T-helper 1 cell treated with Interleukin-12 subunit alpha and Interleukin-12 subunit beta and Interleukin-4 antibody, amounts not matched to agents 30 μg/mL and 1 μg/mL, for 36 hours (primary cell): ENCODE results near the gene PARD3.
"Not testable (repeated sequence)": the region's sequence is repeated elsewhere in the genome, so short reads cannot be mapped to it uniquely, and the experiment has no call there.

Experiments used
- H3K27ac Mint-ChIP-seq: one replicate; pipeline ENCODE4 v1.8.0; 2021; ENCODE audit warnings: mild to moderate bottlenecking, mixed read lengths
- H3K27me3 Mint-ChIP-seq: one replicate; pipeline ENCODE4 v1.8.0; 2021; ENCODE audit warnings: low read depth, mixed read lengths
- H3K36me3 Mint-ChIP-seq: one replicate; pipeline ENCODE4 v1.8.0; 2021; ENCODE audit warnings: low read depth, mixed read lengths
- H3K4me1 Mint-ChIP-seq: one replicate; pipeline ENCODE4 v1.8.0; 2021; ENCODE audit warnings: low read depth, mixed read lengths
- H3K4me3 Mint-ChIP-seq: one replicate; pipeline ENCODE4 v1.8.0; 2021; ENCODE audit warnings: mild to moderate bottlenecking, moderate library complexity, mixed read lengths
- H3K9me3 Mint-ChIP-seq: one replicate; pipeline ENCODE4 v1.8.0; 2021; ENCODE audit warnings: mixed read lengths

Gene PARD3

GRCh38 chr10:34759161-34759836 is 55.8 kb downstream of the PARD3 start:
- Mint-ChIP-seq H3K27ac (no peak overlapping the region), H3K4me1 (no peaks in the 10 kb centered on the region), H3K36me3 (no peaks in the 10 kb centered on the region), H3K9me3 (no peaks in the 10 kb centered on the region), H3K27me3 (no peaks in the 10 kb centered on the region), H3K4me3 (no peak overlapping the region)

- no peak overlapping the region for H3K27ac Mint-ChIP-seq
- H3K4me1 Mint-ChIP-seq = no peaks in the 10 kb centered on the region
- no peaks in the 10 kb centered on the region for H3K27me3 Mint-ChIP-seq
- H3K36me3 Mint-ChIP-seq = no peaks in the 10 kb centered on the region
- no peak overlapping the region for H3K4me3 Mint-ChIP-seq
- H3K9me3 Mint-ChIP-seq = no peaks in the 10 kb centered on the region
These were observed 56.6 kb downstream of the PARD3 start for GRCh38 chr10:34758447-34758996.

GRCh38 chr10:34757933-34758332 is 57.2 kb downstream of the PARD3 start:
- Mint-ChIP-seq H3K4me3 (no peak overlapping the region), H3K27ac (no peak overlapping the region), H3K27me3 (no peaks in the 10 kb centered on the region)

GRCh38 chr10:34757181-34757580 is 57.9 kb downstream of the PARD3 start:
- H3K4me1 Mint-ChIP-seq, H3K27me3 Mint-ChIP-seq, H3K36me3 Mint-ChIP-seq, H3K27ac Mint-ChIP-seq, H3K9me3 Mint-ChIP-seq, H3K4me3 Mint-ChIP-seq: not testable (repeated sequence)

More at GRCh38 chr10:34757933-34758332, 57.2 kb downstream of the PARD3 start:
- H3K9me3 Mint-ChIP-seq = no peaks in the 10 kb centered on the region
- no peaks in the 10 kb centered on the region for H3K36me3 Mint-ChIP-seq
- H3K4me1 Mint-ChIP-seq = no peaks in the 10 kb centered on the region

- Mint-ChIP-seq H3K4me3 (no peak overlapping the region), H3K27ac (no peak overlapping the region), H3K4me1 (no peaks in the 10 kb centered on the region), H3K27me3 (no peaks in the 10 kb centered on the region), H3K9me3 (no peaks in the 10 kb centered on the region), H3K36me3 (no peaks in the 10 kb centered on the region)
These were observed 58.5 kb downstream of the PARD3 start for GRCh38 chr10:34756584-34756983.

DNA sequence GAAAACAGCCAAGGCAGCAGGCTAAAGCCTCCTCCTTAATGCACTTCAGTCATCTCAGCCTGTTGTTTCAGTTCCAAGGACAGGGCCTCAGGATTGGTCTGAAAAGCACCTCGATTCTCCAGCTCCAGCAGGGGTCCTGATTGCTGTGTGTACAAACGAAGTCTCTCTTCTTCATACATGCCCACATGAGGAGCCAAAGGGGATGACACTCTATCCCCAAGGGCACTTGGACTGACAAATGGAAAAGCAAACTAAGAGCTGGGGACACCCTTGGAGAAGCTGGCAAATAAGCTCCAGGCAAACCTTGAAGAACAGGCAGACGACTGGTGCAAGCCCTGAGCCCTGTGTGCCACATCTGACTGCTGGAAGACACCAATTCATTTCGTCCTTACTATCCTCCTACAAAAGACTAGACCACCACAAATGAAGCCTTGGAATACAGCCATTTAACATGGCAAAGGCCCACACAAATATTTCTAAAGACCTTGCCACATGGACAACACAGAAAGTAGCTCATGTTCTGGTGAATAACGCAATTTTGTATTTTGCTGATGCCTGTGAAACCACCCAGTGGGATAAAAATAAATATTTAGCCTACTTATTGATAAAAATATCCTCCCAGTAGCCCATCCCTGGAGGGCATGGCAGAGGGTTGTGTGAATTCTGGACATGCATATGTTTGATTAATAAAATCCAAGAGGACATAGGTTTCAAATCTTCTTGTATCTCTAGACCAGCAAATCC is 61.9 kb downstream of the PARD3 start:
- Mint-ChIP-seq H3K9me3 (no peaks in the 10 kb centered on the region), H3K27ac (no peak overlapping the region), H3K4me1 (no peaks in the 10 kb centered on the region), H3K36me3 (no peaks in the 10 kb centered on the region), H3K4me3 (no peak overlapping the region), H3K27me3 (no peaks in the 10 kb centered on the region)

DNA sequence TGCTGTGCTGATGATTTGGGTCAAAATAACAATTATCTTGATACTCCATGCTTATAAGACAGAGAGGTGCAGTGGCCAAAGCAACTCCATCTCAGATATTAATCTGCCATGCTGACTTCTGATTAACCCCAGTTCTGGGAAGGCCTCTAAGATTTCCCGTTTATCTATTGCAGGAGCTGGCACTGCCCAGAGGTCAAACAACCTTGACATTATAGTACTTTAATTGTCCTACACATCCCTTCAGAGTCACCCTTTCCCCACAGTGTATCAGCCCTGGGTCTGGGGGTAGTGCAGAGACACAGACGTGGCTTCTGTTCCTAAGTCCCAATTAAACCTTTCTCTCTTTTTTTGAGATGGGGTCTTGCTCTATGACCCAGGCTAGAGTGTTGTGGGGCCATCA is 63.8 kb downstream of the PARD3 start:
- Mint-ChIP-seq H3K36me3 (no peaks in the 10 kb centered on the region), H3K4me1 (no peaks in the 10 kb centered on the region), H3K27ac (no peak overlapping the region), H3K27me3 (no peaks in the 10 kb centered on the region), H3K4me3 (no peak overlapping the region), H3K9me3 (no peaks in the 10 kb centered on the region)

DNA sequence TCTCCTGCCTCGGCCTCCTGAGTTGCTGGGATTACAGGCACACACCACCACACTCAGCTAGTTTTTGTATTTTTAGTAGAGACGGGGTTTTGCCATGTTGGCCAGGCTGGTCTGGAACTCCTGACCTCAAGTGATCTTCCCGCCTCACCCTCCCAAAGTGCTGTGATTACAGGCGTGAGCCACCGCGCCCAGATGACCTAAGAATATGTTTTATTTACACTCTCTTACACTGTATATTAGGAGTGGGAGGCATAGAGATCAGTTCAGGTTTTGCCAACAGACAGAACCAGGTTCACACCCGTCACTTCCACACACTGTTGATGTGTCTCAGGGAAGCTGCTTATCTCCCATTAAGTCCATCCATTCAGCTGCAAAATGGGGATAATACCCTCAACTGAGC is 64.3 kb downstream of the PARD3 start:
- H3K36me3 Mint-ChIP-seq, H3K27me3 Mint-ChIP-seq, H3K27ac Mint-ChIP-seq, H3K9me3 Mint-ChIP-seq, H3K4me1 Mint-ChIP-seq, H3K4me3 Mint-ChIP-seq: not testable (repeated sequence)

- no peak overlapping the region for H3K27ac Mint-ChIP-seq
- no peaks in the 10 kb centered on the region for H3K36me3 Mint-ChIP-seq
- H3K27me3 Mint-ChIP-seq = no peaks in the 10 kb centered on the region
- no peaks in the 10 kb centered on the region for H3K9me3 Mint-ChIP-seq
- no peaks in the 10 kb centered on the region for H3K4me1 Mint-ChIP-seq
- H3K4me3 Mint-ChIP-seq = no peak overlapping the region
These were observed 66.3 kb downstream of the PARD3 start for GRCh38 chr10:34748767-34749166.

DNA sequence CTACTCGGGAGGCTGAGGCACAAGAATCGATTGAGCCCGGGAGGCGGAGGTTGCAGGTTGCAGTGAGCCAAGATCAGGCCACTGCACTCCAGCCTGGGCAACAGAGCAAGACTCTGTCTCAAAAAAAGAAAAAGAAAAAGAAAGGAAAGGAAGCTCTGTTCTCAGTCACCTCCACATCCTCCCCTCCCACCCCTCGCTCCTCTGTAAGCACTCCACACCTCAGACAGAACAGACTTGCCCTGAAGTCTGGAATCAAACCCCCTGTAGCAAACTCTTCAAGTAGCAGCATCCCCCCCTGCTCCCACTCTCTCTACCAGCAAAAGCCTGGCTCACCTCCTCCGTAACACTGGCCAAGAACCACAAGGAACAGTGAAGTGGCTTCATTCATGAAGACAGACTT is 66.7 kb downstream of the PARD3 start:
- Mint-ChIP-seq H3K4me3 (no peak overlapping the region), H3K9me3 (no peaks in the 10 kb centered on the region), H3K27ac (no peak overlapping the region), H3K27me3 (no peaks in the 10 kb centered on the region), H3K4me1 (no peaks in the 10 kb centered on the region), H3K36me3 (no peaks in the 10 kb centered on the region)

- H3K27me3 Mint-ChIP-seq = no peaks in the 10 kb centered on the region
- no peaks in the 10 kb centered on the region for H3K36me3 Mint-ChIP-seq
- H3K4me1 Mint-ChIP-seq = no peaks in the 10 kb centered on the region
These were observed 69.0 kb downstream of the PARD3 start for GRCh38 chr10:34746094-34746493.

GRCh38 chr10:34745244-34745643 is 69.9 kb downstream of the PARD3 start:
- H3K36me3 Mint-ChIP-seq = no peaks in the 10 kb centered on the region
- H3K27ac Mint-ChIP-seq = no peak overlapping the region
- H3K9me3 Mint-ChIP-seq = no peaks in the 10 kb centered on the region
- H3K27me3 Mint-ChIP-seq = peaks cover 5% of the 10 kb centered on the region
- H3K4me1 Mint-ChIP-seq = peaks cover 2% of the 10 kb centered on the region
- H3K4me3 Mint-ChIP-seq = no peak overlapping the region

More at GRCh38 chr10:34746094-34746493, 69.0 kb downstream of the PARD3 start:
- Mint-ChIP-seq H3K4me3 (no peak overlapping the region), H3K9me3 (no peaks in the 10 kb centered on the region), H3K27ac (no peak overlapping the region)

DNA sequence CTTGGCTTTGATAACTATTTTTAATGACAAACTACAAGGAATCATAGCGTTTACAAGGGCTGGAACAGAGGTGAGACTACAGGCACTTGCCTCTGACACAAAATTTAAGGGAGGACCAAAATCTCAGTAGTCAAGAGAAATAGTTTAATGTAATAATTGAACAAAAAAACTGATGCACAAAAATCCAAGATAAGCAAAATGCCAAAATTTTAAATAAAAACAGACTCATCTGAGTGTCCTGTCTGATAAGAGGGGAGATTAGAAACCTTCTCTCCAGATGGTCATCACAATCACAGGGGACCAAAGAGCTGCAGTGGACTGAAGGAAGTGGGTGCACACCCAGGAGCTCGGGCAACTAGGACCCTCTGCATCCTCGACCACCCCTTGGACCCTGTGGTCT is 70.5 kb downstream of the PARD3 start:
- Mint-ChIP-seq H3K27me3 (peaks cover 8% of the 10 kb centered on the region), H3K4me1 (peaks cover 2% of the 10 kb centered on the region), H3K4me3 (no peak overlapping the region), H3K9me3 (no peaks in the 10 kb centered on the region), H3K27ac (no peak overlapping the region), H3K36me3 (no peaks in the 10 kb centered on the region)

- Mint-ChIP-seq H3K4me3 (no peak overlapping the region), H3K27ac (no peak overlapping the region), H3K4me1 (peaks cover 2% of the 10 kb centered on the region)
These were observed 71.3 kb downstream of the PARD3 start for GRCh38 chr10:34743814-34744213.

DNA sequence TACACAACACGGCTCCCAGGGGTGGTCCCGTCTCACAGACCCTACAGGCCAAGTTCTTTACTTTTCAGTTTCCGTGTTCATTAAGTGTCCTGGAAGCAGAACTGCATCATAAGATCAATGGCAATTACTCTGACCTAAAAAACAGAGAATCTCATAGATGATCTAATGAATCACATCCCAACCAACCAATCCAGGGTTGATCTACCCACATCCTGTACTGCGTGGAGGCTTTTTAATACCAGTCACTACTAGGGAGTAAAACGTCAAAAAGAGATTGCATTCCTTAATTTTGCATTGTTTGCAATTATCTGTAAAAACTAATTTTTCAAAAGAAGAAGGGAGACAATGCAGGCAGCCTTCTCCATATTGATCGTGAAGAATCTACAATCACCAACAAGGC is 72.6 kb downstream of the PARD3 start:
- Mint-ChIP-seq H3K4me1 (peaks cover 2% of the 10 kb centered on the region), H3K27me3 (peaks cover 8% of the 10 kb centered on the region), H3K27ac (no peak overlapping the region), H3K4me3 (no peak overlapping the region), H3K9me3 (no peaks in the 10 kb centered on the region), H3K36me3 (no peaks in the 10 kb centered on the region)

More at GRCh38 chr10:34743814-34744213, 71.3 kb downstream of the PARD3 start:
- peaks cover 8% of the 10 kb centered on the region for H3K27me3 Mint-ChIP-seq
- no peaks in the 10 kb centered on the region for H3K9me3 Mint-ChIP-seq
- H3K36me3 Mint-ChIP-seq = no peaks in the 10 kb centered on the region
